Osteocyte (in vitro differentiated cells): Measurements from ENCODE around the gene ETF1. TPM values are rescaled to one million over a fixed set of nuclear protein-coding genes. Genes with fewer than 3 reads are reported as not detected.
A peak's percentile ranks its signal among the peaks of the same experiment; 100 is the strongest.

ENCODE experiments used
- DNase-seq: peaks from one replicate; pipeline ENCODE4 v3.0.0; 2021; ENCODE audit warnings: mixed read lengths; ENCODE audit not compliant: unreplicated experiment; ENCODE audit errors: extremely low spot score
- H3K27ac Mint-ChIP-seq: one replicate; pipeline ENCODE4 v1.8.0; 2021; ENCODE audit warnings: mild to moderate bottlenecking, mixed read lengths; ENCODE audit not compliant: unreplicated experiment
- H3K27me3 Mint-ChIP-seq: one replicate; pipeline ENCODE4 v1.8.0; 2021; ENCODE audit warnings: mixed read lengths; ENCODE audit not compliant: unreplicated experiment
- H3K36me3 Mint-ChIP-seq: one replicate; pipeline ENCODE4 v1.8.0; 2021; ENCODE audit warnings: mixed read lengths; ENCODE audit not compliant: unreplicated experiment
- H3K4me1 Mint-ChIP-seq: one replicate; pipeline ENCODE4 v1.8.0; 2021; ENCODE audit warnings: mixed read lengths; ENCODE audit not compliant: unreplicated experiment
- H3K4me3 Mint-ChIP-seq: one replicate; pipeline ENCODE4 v1.8.0; 2021; ENCODE audit warnings: mild to moderate bottlenecking, moderate library complexity, mixed read lengths; ENCODE audit not compliant: unreplicated experiment
- H3K9me3 Mint-ChIP-seq: one replicate; pipeline ENCODE4 v1.8.0; 2021; ENCODE audit warnings: mixed read lengths; ENCODE audit not compliant: unreplicated experiment
- total RNA-seq: library from RNA; stranded (reverse); gene quantifications from 2 replicates; pipeline ENCODE4 v1.2.1, GENCODE V29; 2021
- TF ChIP-seq, protein P1 (sequence below): fragments of 200-600 bp; sonication (generic); IDR thresholded peaks from 2 replicates; pipeline ENCODE4 v1.5.0; 2021; ENCODE audit warnings: antibody characterized with exemption, mild to moderate bottlenecking, moderate library complexity

ETF1 gene
- total RNA-seq, 1 donor from 2014 or later = 88.3 TPM

DNA sequence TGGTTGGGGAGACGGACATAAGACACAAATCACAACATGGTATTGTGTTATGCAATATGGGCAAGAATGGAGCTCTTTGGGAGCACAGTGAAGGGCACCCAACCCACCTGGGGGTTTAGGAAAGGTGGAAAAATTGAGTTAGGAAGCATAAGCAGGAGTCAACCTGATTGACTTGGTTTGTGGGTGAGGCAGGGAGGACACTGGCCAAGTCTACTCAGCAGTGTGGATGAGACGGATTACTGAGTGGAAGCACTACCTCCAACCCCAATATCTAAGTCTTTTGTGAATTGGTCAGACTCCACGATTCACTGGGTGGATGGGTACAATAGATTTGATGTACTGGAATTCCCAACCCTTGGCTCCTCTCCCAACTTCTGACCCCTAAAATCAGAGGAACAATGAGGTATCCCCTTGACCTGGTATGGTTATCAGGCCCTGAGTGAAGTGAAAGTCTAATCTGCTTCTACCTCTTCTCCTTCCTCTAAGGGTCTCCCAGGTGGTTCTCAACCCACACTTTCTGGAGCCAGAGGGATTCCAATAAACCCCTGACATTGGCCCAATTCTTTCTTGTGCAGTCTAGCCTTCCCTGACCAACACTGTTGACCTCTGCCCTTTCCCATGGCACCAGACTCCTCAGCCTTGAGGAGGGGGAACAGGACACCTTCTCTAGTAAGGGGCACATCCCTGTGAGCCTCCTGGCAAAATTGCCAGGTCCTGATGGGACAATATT, 72.5 kb downstream of the ETF1 start:
- TF ChIP-seq, protein P1, sequence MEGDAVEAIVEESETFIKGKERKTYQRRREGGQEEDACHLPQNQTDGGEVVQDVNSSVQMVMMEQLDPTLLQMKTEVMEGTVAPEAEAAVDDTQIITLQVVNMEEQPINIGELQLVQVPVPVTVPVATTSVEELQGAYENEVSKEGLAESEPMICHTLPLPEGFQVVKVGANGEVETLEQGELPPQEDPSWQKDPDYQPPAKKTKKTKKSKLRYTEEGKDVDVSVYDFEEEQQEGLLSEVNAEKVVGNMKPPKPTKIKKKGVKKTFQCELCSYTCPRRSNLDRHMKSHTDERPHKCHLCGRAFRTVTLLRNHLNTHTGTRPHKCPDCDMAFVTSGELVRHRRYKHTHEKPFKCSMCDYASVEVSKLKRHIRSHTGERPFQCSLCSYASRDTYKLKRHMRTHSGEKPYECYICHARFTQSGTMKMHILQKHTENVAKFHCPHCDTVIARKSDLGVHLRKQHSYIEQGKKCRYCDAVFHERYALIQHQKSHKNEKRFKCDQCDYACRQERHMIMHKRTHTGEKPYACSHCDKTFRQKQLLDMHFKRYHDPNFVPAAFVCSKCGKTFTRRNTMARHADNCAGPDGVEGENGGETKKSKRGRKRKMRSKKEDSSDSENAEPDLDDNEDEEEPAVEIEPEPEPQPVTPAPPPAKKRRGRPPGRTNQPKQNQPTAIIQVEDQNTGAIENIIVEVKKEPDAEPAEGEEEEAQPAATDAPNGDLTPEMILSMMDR = no peak
- Mint-ChIP-seq H3K27ac (peak overlapping the region; percentile 79), H3K36me3 (peaks cover 25% of the 10 kb centered on the region), H3K4me1 (peaks cover 25% of the 10 kb centered on the region), H3K9me3 (no peaks in the 10 kb centered on the region), H3K4me3 (no peak overlapping the region), H3K27me3 (peaks cover 10% of the 10 kb centered on the region)
- DNase-seq = no peak

DNA sequence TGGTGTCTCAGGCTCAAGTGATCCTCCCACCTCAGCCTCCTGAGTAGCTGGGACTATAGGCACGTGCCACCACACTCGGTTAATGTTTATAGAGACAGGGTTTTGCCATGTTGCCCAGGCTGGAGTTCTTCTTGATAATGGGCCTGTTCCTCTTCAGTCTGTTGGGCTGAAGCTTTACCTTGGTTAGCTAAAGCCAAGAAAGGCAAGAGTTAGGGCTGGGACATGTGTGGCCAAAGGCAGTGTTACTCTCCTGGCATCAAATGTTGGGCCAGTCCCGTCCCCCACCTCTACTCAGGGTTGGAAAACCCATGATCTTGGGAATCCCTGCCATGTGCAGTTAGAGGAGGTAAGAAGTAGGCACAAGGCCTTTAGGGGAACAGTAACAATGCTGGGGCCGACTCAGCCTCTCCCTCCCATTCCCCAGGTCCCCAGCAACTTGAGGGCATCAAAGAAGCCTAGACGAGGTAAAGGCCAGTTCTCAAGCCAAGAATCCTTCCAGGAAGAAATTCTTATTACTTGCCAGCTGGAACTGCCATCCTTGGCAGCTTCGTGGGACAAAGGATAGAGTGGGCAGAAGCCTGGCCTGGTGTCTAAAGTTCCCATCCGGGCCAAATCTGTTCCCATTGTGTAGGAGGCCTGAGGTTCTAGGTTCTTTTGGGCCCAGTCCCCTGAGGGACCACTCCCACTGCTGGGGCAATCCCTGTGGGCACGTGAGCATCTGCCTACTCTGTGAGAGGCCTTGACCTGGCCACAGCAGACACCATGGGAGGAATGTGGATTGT, 73.3 kb downstream of the ETF1 start:
- Mint-ChIP-seq H3K27me3 (peaks cover 4% of the 10 kb centered on the region), H3K9me3 (no peaks in the 10 kb centered on the region), H3K27ac (peak overlapping the region; percentile 79), H3K4me1 (peaks cover 25% of the 10 kb centered on the region), H3K36me3 (peaks cover 25% of the 10 kb centered on the region), H3K4me3 (no peak overlapping the region)
- TF ChIP-seq, protein P1 = no peak
- peak; percentile 94 for DNase-seq

DNA sequence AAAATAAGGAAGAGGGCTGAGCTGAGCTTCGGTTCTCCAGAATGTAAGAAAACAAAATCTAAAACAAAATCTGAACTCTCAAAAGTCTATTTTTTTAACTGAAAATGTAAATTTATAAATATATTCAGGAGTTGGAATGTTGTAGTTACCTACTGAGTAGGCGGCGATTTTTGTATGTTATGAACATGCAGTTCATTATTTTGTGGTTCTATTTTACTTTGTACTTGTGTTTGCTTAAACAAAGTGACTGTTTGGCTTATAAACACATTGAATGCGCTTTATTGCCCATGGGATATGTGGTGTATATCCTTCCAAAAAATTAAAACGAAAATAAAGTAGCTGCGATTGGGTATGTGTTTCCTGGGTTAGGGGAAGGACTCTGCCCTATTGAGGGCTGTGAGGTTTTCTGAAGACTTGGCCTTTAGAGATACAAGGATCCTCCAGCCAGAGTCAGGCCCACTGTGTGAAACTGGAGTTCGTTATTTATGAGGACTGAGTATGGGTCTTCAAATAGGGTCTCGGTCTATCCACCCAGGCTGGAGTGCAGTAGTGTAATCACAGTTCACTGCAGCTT, 74.0 kb downstream of the ETF1 start:
- Mint-ChIP-seq H3K27me3 (peaks cover 2% of the 10 kb centered on the region), H3K9me3 (no peaks in the 10 kb centered on the region), H3K27ac (peak overlapping the region; percentile 79), H3K4me1 (peaks cover 25% of the 10 kb centered on the region), H3K36me3 (peaks cover 25% of the 10 kb centered on the region), H3K4me3 (peak overlapping the region; percentile 83)
- DNase-seq = no peak
- TF ChIP-seq, protein P1 = no peak

DNA sequence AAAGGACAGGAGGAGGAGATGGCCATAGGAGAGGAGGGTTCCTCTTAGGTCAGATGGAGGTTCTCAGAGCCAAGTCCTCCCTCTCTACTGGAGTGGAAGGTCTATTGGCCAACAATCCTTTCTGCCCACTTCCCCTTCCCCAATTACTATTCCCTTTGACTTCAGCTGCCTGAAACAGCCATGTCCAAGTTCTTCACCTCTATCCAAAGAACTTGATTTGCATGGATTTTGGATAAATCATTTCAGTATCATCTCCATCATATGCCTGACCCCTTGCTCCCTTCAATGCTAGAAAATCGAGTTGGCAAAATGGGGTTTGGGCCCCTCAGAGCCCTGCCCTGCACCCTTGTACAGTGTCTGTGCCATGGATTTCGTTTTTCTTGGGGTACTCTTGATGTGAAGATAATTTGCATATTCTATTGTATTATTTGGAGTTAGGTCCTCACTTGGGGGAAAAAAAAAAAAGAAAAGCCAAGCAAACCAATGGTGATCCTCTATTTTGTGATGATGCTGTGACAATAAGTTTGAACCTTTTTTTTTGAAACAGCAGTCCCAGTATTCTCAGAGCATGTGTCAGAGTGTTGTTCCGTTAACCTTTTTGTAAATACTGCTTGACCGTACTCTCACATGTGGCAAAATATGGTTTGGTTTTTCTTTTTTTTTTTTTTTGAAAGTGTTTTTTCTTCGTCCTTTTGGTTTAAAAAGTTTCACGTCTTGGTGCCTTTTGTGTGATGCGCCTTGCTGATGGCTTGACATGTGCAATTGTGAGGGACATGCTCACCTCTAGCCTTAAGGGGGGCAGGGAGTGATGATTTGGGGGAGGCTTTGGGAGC, 74.7 kb downstream of the ETF1 start:
- Mint-ChIP-seq H3K27me3 (no peaks in the 10 kb centered on the region), H3K27ac (peak overlapping the region; percentile 79), H3K36me3 (peaks cover 25% of the 10 kb centered on the region), H3K4me3 (peak overlapping the region; percentile 83), H3K9me3 (no peaks in the 10 kb centered on the region), H3K4me1 (peaks cover 28% of the 10 kb centered on the region)
- TF ChIP-seq, protein P1 = no peak
- no peak for DNase-seq
